ENCODE results near the gene HHLA2.

Gene HHLA2

DNA sequence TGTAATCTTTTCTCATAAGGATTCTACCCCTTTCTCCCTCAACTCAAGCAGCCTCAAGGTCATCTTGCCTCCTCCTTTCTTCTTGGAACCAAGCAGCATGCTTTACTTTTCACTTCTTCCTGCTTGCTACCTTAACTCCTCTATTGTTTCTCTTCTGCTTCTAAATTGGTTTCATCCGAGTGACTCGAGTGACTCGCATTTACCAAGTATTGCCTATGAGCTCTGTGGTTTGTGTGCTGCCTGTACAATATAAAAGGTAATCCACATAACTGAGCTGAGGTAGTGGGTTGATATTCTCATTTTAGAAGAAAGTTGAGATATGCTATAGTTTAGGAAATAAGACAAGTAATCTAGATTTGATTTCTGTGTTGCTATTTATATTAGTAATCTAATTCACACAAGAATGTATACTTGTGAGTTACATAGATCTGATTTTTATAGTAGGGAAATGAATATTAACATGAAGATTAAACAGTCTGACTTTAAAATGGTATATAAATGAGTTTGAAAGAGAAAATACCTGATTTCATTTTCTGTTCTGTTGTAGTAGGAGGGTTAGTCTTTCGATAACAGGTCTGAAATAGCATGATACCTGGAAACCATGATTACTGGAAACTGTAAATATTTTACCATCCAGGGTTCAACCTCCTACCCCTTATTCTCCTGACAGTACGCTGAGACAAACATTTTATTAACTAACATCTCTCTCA, 5.5 kb downstream of the HHLA2 start:
- no peaks in the 10 kb centered on the region for H3K9me3 ChIP-seq
- no peaks in the 10 kb centered on the region for H3K27me3 ChIP-seq
- H3K27ac ChIP-seq: no peak overlapping the region
- H3K4me3 ChIP-seq (ENCODE audit: low read depth in 1 of 2, low read length in 1 of 2): no peak overlapping the region
- H3K4me1 ChIP-seq (ENCODE audit: control insufficient read depth in 1 of 2, insufficient read depth in 1 of 2, low read depth in 1 of 2, low read length in 1 of 2): no peaks in the 10 kb centered on the region
- no peaks in the 10 kb centered on the region for H3K36me3 ChIP-seq
- TF ChIP-seq, protein P1, sequence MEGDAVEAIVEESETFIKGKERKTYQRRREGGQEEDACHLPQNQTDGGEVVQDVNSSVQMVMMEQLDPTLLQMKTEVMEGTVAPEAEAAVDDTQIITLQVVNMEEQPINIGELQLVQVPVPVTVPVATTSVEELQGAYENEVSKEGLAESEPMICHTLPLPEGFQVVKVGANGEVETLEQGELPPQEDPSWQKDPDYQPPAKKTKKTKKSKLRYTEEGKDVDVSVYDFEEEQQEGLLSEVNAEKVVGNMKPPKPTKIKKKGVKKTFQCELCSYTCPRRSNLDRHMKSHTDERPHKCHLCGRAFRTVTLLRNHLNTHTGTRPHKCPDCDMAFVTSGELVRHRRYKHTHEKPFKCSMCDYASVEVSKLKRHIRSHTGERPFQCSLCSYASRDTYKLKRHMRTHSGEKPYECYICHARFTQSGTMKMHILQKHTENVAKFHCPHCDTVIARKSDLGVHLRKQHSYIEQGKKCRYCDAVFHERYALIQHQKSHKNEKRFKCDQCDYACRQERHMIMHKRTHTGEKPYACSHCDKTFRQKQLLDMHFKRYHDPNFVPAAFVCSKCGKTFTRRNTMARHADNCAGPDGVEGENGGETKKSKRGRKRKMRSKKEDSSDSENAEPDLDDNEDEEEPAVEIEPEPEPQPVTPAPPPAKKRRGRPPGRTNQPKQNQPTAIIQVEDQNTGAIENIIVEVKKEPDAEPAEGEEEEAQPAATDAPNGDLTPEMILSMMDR (IDR thresholded peaks at IDR 0.05): no peak

DNA sequence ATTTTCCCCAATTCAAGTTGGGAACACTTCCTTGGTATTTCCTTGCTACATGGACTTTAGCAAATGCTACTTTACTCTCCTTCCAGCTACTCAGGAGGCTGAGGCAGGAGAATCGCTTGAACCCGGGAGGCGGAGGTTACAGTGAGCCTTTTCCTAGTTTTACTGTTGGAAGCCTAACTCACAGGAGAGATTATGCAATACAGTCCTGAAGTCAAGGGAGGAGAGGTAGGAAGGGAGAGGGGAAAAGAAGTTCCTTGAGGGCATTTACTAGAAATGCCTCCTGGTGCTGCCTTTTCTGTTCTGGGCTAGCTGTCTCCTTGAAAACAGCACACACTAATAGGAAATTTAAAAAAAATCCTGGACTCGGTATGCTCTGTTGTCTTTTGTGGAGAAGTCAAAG, 6.2 kb downstream of the HHLA2 start:
- no peaks in the 10 kb centered on the region for H3K27me3 ChIP-seq
- H3K4me3 ChIP-seq (ENCODE audit: low read depth in 1 of 2, low read length in 1 of 2): no peak overlapping the region
- TF ChIP-seq, protein P1 (IDR thresholded peaks at IDR 0.05): no peak
- H3K9me3 ChIP-seq: no peaks in the 10 kb centered on the region
- no peaks in the 10 kb centered on the region for H3K4me1 ChIP-seq (ENCODE audit: control insufficient read depth in 1 of 2, insufficient read depth in 1 of 2, low read depth in 1 of 2, low read length in 1 of 2)
- H3K36me3 ChIP-seq: no peaks in the 10 kb centered on the region
- no peak overlapping the region for H3K27ac ChIP-seq

DNA sequence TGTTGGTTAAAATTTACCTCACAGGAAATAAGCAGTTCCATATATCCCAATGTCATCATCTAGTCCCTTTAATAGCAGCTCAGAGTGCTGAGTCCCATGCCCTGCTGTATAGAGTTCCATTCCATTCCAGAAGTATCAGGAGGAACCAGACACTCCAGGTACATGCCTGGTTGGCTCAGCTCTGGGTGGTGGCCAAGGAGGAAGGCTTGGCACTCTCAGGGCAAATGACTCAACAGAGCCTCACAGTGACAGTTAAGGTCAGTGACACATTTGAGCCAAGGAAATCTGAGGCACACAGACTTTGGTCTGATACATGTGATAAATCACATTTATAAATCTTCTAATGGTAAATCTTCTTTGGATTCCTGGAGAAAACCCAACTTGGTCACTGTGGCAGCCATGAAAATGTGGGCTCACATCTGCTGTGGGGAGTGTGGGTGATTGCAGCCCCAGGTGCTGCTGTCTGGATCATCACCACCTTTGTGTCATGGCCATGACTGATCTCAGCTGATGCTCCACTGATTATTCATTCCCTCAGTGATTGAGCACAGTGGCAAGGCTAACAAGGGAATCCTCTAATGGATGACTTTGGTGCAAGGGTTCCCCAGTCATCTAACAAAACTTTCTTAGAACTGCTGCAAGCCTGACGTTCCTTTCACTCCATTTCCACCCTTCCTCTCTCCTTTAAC, 9.3 kb downstream of the HHLA2 start:
- Histone ChIP-seq H3K9me3 (no peaks in the 10 kb centered on the region), H3K27me3 (no peaks in the 10 kb centered on the region), H3K4me1 (ENCODE audit: control insufficient read depth in 1 of 2, insufficient read depth in 1 of 2, low read depth in 1 of 2, low read length in 1 of 2) (no peaks in the 10 kb centered on the region), H3K36me3 (no peaks in the 10 kb centered on the region), H3K4me3 (ENCODE audit: low read depth in 1 of 2, low read length in 1 of 2) (no peak overlapping the region), H3K27ac (no peak overlapping the region)
- TF ChIP-seq, protein P1 (IDR thresholded peaks at IDR 0.05): no peak

DNA sequence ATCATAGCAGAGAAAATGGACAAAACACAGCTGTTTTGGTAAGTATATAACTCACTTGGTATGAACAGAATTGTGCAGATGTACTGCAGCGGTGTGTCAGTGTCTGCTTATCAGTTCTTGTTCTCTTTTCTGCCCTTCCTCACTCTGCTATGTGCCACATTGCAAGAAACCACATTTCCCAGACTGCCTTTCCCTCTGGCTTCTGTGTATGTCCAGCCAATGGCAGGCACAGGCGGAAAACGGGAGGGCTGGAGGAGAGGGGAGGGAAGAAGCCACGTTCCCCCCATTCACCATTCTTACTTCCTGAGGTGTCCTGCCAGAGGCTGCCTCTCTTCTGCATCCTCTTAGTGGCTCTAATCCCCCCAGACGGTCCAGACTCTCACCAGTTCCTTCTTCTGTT, 15.4 kb downstream of the HHLA2 start:
- TF ChIP-seq, protein P1 (IDR thresholded peaks at IDR 0.05): no peak
- H3K36me3 ChIP-seq: no peaks in the 10 kb centered on the region
- H3K9me3 ChIP-seq: no peaks in the 10 kb centered on the region
- H3K27ac ChIP-seq: no peak overlapping the region
- no peaks in the 10 kb centered on the region for H3K27me3 ChIP-seq
- H3K4me1 ChIP-seq (ENCODE audit: control insufficient read depth in 1 of 2, insufficient read depth in 1 of 2, low read depth in 1 of 2, low read length in 1 of 2): peaks cover 0 to 6% of the 10 kb centered on the region in 2 experiments
- no peak overlapping the region for H3K4me3 ChIP-seq (ENCODE audit: low read depth in 1 of 2, low read length in 1 of 2)

DNA sequence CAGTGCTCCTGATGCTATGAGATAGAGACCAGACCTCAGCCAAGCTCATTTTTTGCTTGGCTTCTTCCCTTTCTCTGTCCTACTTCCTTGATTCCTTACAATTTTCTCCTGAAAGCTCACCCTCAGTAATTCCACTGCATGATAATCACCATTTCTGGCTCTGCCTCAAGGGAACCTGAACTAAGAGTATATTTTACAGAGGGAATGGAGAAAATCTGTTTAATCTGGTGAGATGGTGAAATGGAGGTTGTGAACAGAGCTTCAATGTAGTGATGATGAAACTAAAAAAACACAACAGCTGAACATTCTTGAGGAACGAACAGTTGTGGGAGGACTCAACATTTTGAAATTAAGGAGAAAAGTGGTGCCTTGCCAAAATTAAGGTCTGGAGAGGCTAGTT, 16.3 kb downstream of the HHLA2 start:
- TF ChIP-seq, protein P1 (IDR thresholded peaks at IDR 0.05): no peak
- Histone ChIP-seq H3K4me1 (ENCODE audit: control insufficient read depth in 1 of 2, insufficient read depth in 1 of 2, low read depth in 1 of 2, low read length in 1 of 2) (peaks cover 0 to 6% of the 10 kb centered on the region in 2 experiments), H3K27me3 (no peaks in the 10 kb centered on the region), H3K36me3 (no peaks in the 10 kb centered on the region), H3K9me3 (no peaks in the 10 kb centered on the region), H3K4me3 (ENCODE audit: low read depth in 1 of 2, low read length in 1 of 2) (no peak overlapping the region), H3K27ac (no peak overlapping the region)
